ENCODE results near the gene DGCR6. TPM values are rescaled to one million over a fixed set of nuclear protein-coding genes. Genes with fewer than 3 reads are reported as not detected.
A peak's percentile ranks its signal among the peaks of the same experiment; 100 is the strongest.
"Not testable (repeated sequence)": the region's sequence is repeated elsewhere in the genome, so short reads cannot be mapped to it uniquely, and the experiment has no call there.

Gene DGCR6
- total and polyA plus RNA-seq, 2 experiments from 2014 or later: 7.9 to 8.9 TPM

DNA sequence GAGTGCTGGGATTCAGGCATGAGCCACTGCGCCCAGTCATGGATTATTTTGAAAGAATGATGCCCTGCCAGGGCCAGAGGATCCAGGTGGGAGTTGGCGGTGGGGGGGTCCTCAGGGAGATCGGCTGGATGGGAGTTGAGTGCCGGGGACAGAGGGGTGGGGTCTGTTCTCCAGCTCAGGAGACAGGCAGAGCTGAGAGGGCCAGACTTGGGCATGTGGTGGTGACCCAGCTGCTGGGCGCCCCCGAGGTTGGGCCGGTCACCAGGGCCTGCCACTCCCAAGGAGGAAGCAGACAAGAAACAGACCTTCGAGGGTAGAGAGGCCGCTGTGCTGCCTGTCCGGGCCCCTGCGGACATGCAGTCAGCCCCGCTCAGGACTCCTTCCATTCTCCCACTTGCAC, 41.8 kb downstream of the DGCR6 start:
- Histone ChIP-seq H3K27me3 (no peaks in the 10 kb centered on the region), H3K9me2 (replicated peaks; ENCODE audit: insufficient read depth) (no peaks in the 10 kb centered on the region), H3K27ac (peak overlapping the region; percentile 40), H3K79me2 (no peaks in the 10 kb centered on the region), H3K36me3 (replicated peaks; ENCODE audit: insufficient read depth, low read depth) (no peaks in the 10 kb centered on the region), H2AFZ (no peak overlapping the region), H4K20me1 (ENCODE audit: insufficient read depth, poor library complexity, severe bottlenecking) (no peaks in the 10 kb centered on the region), H3K4me3 (no peak overlapping the region), H3K4me1 (ENCODE audit: insufficient read depth) (no peaks in the 10 kb centered on the region), H3K9me3 (ENCODE audit: low read depth) (no peaks in the 10 kb centered on the region), H3K4me2 (no peak overlapping the region)
- 78% methylated on average over 10 of the region's 12 CpGs for WGBS (ENCODE audit: low lambda C conversion rate, missing lambda C conversion rate)
- no peak for DNase-seq (ENCODE audit: low spot score)
- TF ChIP-seq EZH2 (IDR thresholded peaks at IDR 0.05; ENCODE audit: borderline replicate concordance): no peak
- no peak for TF ChIP-seq EZH2phosphoT487 (IDR thresholded peaks at IDR 0.05; ENCODE audit: low read depth, severe bottlenecking, unreplicated experiment)
- TF ChIP-seq, protein P1, sequence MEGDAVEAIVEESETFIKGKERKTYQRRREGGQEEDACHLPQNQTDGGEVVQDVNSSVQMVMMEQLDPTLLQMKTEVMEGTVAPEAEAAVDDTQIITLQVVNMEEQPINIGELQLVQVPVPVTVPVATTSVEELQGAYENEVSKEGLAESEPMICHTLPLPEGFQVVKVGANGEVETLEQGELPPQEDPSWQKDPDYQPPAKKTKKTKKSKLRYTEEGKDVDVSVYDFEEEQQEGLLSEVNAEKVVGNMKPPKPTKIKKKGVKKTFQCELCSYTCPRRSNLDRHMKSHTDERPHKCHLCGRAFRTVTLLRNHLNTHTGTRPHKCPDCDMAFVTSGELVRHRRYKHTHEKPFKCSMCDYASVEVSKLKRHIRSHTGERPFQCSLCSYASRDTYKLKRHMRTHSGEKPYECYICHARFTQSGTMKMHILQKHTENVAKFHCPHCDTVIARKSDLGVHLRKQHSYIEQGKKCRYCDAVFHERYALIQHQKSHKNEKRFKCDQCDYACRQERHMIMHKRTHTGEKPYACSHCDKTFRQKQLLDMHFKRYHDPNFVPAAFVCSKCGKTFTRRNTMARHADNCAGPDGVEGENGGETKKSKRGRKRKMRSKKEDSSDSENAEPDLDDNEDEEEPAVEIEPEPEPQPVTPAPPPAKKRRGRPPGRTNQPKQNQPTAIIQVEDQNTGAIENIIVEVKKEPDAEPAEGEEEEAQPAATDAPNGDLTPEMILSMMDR (IDR thresholded peaks at IDR 0.05; ENCODE audit: poor library complexity): no peak

DNA sequence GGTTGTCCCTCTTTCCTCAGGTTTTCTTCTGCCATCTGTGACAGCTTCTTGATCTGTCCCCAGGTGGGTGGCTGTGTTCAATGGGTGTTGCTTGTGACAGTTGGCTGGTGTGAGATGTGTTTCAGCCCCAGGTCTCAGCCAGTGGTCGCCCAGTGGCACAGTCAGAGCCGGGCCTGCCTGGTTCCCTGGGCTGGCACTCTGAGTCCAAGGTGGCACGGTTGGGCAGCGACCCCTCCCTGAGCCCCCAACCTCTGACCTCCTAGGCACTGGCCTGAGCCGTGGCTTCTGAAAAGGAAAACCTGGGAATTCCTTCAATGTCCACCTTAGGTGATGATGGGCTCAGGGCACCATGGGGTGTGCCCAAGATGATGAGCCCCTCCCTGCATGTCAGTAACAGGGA, 44.0 kb downstream of the DGCR6 start:
- H3K79me2 ChIP-seq: no peaks in the 10 kb centered on the region
- no peaks in the 10 kb centered on the region for H4K20me1 ChIP-seq (ENCODE audit: insufficient read depth, poor library complexity, severe bottlenecking)
- no peak for TF ChIP-seq EZH2 (IDR thresholded peaks at IDR 0.05; ENCODE audit: borderline replicate concordance)
- TF ChIP-seq, protein P1 (IDR thresholded peaks at IDR 0.05; ENCODE audit: poor library complexity): no peak
- TF ChIP-seq EZH2phosphoT487 (IDR thresholded peaks at IDR 0.05; ENCODE audit: low read depth, severe bottlenecking, unreplicated experiment): no peak
- no peak overlapping the region for H3K4me2 ChIP-seq
- no peaks in the 10 kb centered on the region for H3K9me2 ChIP-seq (replicated peaks; ENCODE audit: insufficient read depth)
- no peak overlapping the region for H2AFZ ChIP-seq
- no peaks in the 10 kb centered on the region for H3K4me1 ChIP-seq (ENCODE audit: insufficient read depth)
- H3K27me3 ChIP-seq: no peaks in the 10 kb centered on the region
- DNase-seq (ENCODE audit: low spot score): no peak
- H3K9me3 ChIP-seq (ENCODE audit: low read depth): no peaks in the 10 kb centered on the region
- H3K4me3 ChIP-seq: no peak overlapping the region
- no peaks in the 10 kb centered on the region for H3K36me3 ChIP-seq (replicated peaks; ENCODE audit: insufficient read depth, low read depth)
- WGBS (ENCODE audit: low lambda C conversion rate, missing lambda C conversion rate): 100% methylated on average over 5 of the region's 5 CpGs
- no peak overlapping the region for H3K27ac ChIP-seq

DNA sequence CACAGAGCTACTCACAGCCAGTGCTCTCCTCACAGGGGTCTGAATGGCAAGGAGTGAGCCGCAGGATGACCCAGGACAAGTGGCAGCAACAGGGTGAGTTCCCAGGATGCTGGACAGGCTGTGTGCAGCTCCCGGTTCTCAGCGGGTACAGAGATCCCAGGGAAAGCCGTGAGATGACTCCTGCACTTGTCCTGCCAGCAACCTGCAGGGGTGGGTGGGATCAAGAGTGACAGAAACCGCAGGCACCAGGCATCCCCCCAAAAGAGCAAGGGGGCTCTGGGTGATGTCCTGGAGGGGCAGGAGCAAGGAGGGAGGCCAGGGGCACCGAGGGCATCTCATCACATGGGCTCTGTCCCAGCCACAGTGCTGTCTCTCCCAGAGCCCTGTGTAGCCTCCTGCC, 45.9 kb downstream of the DGCR6 start:
- no peaks in the 10 kb centered on the region for H3K9me2 ChIP-seq (replicated peaks; ENCODE audit: insufficient read depth)
- H3K4me2 ChIP-seq: no peak overlapping the region
- TF ChIP-seq EZH2phosphoT487 (IDR thresholded peaks at IDR 0.05; ENCODE audit: low read depth, severe bottlenecking, unreplicated experiment) (no peak), EZH2 (IDR thresholded peaks at IDR 0.05; ENCODE audit: borderline replicate concordance) (no peak)
- no peaks in the 10 kb centered on the region for H4K20me1 ChIP-seq (ENCODE audit: insufficient read depth, poor library complexity, severe bottlenecking)
- H3K36me3 ChIP-seq (replicated peaks; ENCODE audit: insufficient read depth, low read depth): no peaks in the 10 kb centered on the region
- DNase-seq (ENCODE audit: low spot score): no peak
- WGBS (ENCODE audit: low lambda C conversion rate, missing lambda C conversion rate): 88% methylated on average over 6 of the region's 6 CpGs
- H3K4me1 ChIP-seq (ENCODE audit: insufficient read depth): no peaks in the 10 kb centered on the region
- no peaks in the 10 kb centered on the region for H3K27me3 ChIP-seq
- H3K4me3 ChIP-seq: no peak overlapping the region
- H3K27ac ChIP-seq: no peak overlapping the region
- H3K79me2 ChIP-seq: no peaks in the 10 kb centered on the region
- H3K9me3 ChIP-seq (ENCODE audit: low read depth): no peaks in the 10 kb centered on the region
- no peak overlapping the region for H2AFZ ChIP-seq

DNA sequence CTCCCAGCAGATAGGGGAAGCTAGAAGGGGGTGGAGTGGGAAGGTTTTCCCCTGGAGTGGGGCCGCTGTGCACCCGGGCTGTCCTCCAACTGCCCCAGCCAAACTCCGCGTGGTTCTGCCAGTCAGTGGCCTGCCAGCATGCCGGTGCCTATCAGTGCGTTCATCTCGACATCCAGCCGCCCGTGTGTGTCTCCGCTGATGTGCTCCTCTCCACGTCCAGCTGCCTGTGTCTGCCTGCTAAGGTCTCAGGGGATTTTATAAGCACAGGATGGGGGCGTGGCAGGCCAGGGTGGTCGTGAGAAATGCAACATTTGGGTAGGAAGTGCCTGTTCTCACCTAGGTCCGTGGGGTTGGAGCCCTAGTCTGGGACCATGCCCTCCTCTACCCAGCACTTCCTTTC, 47.0 kb downstream of the DGCR6 start:
- H3K27me3 ChIP-seq: not testable (repeated sequence)

More for the DNA sequence above, 47.0 kb downstream of the DGCR6 start:
- not testable (repeated sequence) for DNase-seq (ENCODE audit: low spot score); H4K20me1 ChIP-seq (ENCODE audit: insufficient read depth, poor library complexity, severe bottlenecking); H3K4me2 ChIP-seq; H3K27ac ChIP-seq; H3K36me3 ChIP-seq (replicated peaks; ENCODE audit: insufficient read depth, low read depth); H2AFZ ChIP-seq; H3K79me2 ChIP-seq; H3K4me1 ChIP-seq (ENCODE audit: insufficient read depth); H3K9me3 ChIP-seq (ENCODE audit: low read depth); H3K9me2 ChIP-seq (replicated peaks; ENCODE audit: insufficient read depth); H3K4me3 ChIP-seq
- WGBS (ENCODE audit: low lambda C conversion rate, missing lambda C conversion rate): 76% methylated on average over 12 of the region's 14 CpGs

All from hepatocyte (in vitro differentiated cells).